Measurements from ENCODE around the gene MCMBP.

The MCMBP gene

DNA sequence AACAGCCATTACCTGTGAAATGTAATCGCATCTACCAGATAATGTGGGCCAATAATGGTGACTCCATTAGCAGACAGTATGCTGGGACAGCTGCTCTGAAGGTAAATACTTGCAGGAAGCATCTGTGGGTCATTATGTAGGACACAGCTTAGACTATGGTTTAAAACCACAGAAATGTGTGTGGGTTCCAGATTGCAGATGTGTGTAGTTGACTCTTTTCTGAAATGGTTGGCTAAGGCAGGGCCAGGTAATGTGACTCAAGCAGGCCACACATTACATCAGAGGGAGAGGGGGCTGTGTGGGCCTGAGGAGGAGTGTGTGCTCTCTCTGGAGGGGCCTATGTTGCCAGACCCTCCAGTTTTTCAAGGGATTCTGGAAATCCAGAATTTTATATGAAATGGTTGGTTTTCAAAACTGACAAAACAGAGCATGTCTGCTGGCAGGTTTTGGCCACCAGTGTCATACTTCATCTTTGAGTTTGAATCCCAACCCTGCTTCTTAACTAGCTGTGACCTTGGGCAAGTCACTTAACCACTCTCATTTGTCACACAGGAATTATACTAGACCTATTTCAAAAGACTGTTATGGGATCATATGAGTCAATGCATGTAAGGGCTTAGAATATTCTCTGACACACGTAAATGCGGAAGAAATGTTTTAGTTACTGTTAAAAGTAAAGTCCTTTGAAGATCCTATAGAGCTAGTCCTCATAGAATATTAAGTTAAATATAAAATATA is 64.5 kb downstream of the MCMBP start:
- no peak overlapping the region for H3K27ac ChIP-seq
- H3K4me1 ChIP-seq (ENCODE audit: control insufficient read depth in 1 of 2, insufficient read depth in 1 of 2, low read depth in 1 of 2, low read length in 1 of 2) = no peaks in the 10 kb centered on the region
- no peaks in the 10 kb centered on the region for H3K27me3 ChIP-seq
- H3K9me3 ChIP-seq = no peaks in the 10 kb centered on the region
- TF ChIP-seq, protein P1, sequence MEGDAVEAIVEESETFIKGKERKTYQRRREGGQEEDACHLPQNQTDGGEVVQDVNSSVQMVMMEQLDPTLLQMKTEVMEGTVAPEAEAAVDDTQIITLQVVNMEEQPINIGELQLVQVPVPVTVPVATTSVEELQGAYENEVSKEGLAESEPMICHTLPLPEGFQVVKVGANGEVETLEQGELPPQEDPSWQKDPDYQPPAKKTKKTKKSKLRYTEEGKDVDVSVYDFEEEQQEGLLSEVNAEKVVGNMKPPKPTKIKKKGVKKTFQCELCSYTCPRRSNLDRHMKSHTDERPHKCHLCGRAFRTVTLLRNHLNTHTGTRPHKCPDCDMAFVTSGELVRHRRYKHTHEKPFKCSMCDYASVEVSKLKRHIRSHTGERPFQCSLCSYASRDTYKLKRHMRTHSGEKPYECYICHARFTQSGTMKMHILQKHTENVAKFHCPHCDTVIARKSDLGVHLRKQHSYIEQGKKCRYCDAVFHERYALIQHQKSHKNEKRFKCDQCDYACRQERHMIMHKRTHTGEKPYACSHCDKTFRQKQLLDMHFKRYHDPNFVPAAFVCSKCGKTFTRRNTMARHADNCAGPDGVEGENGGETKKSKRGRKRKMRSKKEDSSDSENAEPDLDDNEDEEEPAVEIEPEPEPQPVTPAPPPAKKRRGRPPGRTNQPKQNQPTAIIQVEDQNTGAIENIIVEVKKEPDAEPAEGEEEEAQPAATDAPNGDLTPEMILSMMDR (IDR thresholded peaks at IDR 0.05) = no peak
- no peaks in the 10 kb centered on the region for H3K36me3 ChIP-seq
- H3K4me3 ChIP-seq (ENCODE audit: low read depth in 1 of 2, low read length in 1 of 2) = no peak overlapping the region

DNA sequence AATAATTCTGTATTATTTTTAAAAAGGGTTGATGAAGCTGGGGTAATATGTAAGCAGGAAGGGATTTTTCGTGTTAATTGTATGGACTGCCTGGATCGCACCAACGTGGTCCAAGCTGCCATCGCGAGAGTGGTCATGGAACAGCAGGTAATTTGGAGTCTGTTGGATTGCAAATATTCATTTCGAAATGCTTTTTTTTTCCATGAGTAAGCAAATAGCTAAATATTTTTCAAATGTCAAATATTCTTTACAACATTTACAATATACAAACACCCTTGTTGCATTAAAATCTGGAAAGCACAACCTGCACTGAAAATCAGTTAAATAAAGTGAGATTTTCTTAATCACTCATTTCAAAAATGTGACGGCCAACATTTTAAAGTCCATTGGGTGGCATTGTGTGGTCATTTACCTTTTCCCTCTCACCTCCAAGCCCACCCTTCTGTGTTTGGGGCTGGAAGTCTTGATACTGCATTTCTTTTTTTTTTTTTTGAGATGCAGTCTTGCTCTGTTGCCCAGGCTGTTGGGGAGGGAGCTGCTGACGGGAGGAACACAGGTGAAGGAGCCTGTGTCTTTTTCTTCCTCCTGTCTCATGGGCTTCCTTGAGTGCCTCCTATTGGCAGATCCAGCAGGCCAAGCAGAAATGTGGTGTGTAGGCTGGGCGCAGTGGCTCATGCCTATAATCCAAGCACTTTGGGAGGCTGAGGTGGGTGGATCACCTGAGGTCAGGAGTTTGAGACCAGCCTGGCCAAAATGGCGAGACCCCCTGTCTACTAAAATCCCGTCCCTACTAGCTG is 66.1 kb downstream of the MCMBP start:
- Histone ChIP-seq H3K27ac (no peak overlapping the region), H3K4me1 (ENCODE audit: control insufficient read depth in 1 of 2, insufficient read depth in 1 of 2, low read depth in 1 of 2, low read length in 1 of 2) (no peaks in the 10 kb centered on the region), H3K9me3 (no peaks in the 10 kb centered on the region), H3K4me3 (ENCODE audit: low read depth in 1 of 2, low read length in 1 of 2) (no peak overlapping the region), H3K36me3 (no peaks in the 10 kb centered on the region), H3K27me3 (no peaks in the 10 kb centered on the region)
- TF ChIP-seq, protein P1 (IDR thresholded peaks at IDR 0.05) = no peak

DNA sequence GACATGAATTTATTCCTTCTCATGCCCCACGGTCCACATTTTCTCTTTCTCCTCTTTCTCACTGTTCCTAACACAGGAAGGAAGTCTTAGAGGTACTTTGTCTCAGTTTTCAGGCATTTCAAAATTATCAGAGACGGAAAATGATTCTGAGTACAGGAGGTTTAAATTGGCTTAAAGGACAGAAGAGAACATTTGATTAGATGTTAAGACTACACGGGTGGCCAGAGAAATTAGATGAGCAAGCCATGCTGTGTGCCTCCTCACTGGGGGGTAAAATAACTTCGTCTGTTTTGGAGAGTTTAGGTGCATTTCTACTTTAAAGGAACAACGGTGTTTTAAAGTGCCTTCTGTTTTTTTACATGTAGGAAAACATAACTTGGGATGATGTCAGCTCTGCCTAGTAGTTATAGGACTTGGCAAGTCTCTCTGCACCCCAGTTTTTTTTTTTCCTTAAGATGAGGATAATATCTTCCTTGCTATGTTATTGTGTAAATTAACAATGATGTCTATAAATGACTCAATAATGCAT is 66.9 kb downstream of the MCMBP start:
- Histone ChIP-seq H3K4me3 (ENCODE audit: low read depth in 1 of 2, low read length in 1 of 2) (no peak overlapping the region), H3K36me3 (no peaks in the 10 kb centered on the region), H3K9me3 (no peaks in the 10 kb centered on the region), H3K27ac (no peak overlapping the region), H3K4me1 (ENCODE audit: control insufficient read depth in 1 of 2, insufficient read depth in 1 of 2, low read depth in 1 of 2, low read length in 1 of 2) (no peaks in the 10 kb centered on the region), H3K27me3 (no peaks in the 10 kb centered on the region)
- TF ChIP-seq, protein P1 (IDR thresholded peaks at IDR 0.05) = no peak

DNA sequence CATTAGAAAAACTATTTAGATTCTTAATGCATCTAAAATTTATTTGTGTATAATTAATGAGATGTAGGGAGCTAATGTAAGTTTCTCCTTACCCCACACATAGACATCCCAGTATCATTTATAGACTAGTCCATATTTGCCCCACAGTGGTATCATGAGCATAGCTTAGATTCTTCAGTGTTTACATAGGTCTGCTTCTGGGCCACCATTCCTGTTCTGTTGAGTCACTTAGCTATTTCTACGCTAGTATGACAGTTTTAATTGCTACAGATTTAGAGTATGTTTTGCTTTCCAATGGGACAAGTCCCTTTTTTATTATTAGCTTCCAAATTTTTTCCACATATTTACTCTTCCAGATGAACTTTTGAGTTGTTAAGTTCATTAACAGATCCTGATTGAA is 69.4 kb downstream of the MCMBP start:
- TF ChIP-seq, protein P1 (IDR thresholded peaks at IDR 0.05) = no peak
- H3K9me3 ChIP-seq = no peaks in the 10 kb centered on the region
- H3K27ac ChIP-seq = no peak overlapping the region
- H3K27me3 ChIP-seq = no peaks in the 10 kb centered on the region
- no peak overlapping the region for H3K4me3 ChIP-seq (ENCODE audit: low read depth in 1 of 2, low read length in 1 of 2)
- H3K36me3 ChIP-seq = no peaks in the 10 kb centered on the region
- H3K4me1 ChIP-seq (ENCODE audit: control insufficient read depth in 1 of 2, insufficient read depth in 1 of 2, low read depth in 1 of 2, low read length in 1 of 2) = no peaks in the 10 kb centered on the region

DNA sequence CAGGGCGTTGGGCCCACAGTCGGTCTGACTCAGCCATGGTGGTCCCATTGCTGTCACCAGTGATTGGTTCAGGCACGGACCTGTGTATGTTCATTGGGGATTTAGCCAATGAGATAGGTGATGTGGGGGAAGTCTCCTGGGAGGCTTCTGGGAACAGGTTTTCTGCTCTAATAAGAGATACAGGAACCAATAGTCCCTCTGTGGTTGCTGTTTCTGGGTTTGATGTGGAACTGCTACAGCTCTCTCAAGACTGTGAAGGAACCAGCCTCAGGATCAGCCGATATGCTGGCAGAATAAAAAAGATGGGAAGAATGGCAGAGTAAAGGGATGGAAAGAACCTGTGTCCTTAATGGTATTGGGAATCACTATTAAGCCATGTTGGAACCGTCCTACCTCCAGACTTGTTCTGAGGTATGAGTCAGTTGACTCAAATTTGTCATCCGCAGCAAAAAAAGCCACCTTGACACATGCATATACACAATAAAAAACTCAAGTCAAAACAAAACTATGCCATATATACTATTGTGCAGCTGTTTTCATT is 70.6 kb downstream of the MCMBP start:
- Histone ChIP-seq H3K27ac (no peak overlapping the region), H3K4me3 (ENCODE audit: low read depth in 1 of 2, low read length in 1 of 2) (no peak overlapping the region), H3K36me3 (no peaks in the 10 kb centered on the region), H3K4me1 (ENCODE audit: control insufficient read depth in 1 of 2, insufficient read depth in 1 of 2, low read depth in 1 of 2, low read length in 1 of 2) (no peaks in the 10 kb centered on the region), H3K9me3 (no peaks in the 10 kb centered on the region), H3K27me3 (no peaks in the 10 kb centered on the region)
- TF ChIP-seq, protein P1 (IDR thresholded peaks at IDR 0.05) = no peak

Data from neutrophil (primary cell).